HG02870 (cell line): ENCODE results near the gene FAM174B.

ENCODE experiments used
- ATAC-seq: cut with Tn5 transposase; IDR thresholded peaks from one replicate; pipeline ENCODE4 v1.9.1; 2021; ENCODE audit warnings: mild to moderate bottlenecking, moderate library complexity; ENCODE audit not compliant: unreplicated experiment

The FAM174B gene

DNA sequence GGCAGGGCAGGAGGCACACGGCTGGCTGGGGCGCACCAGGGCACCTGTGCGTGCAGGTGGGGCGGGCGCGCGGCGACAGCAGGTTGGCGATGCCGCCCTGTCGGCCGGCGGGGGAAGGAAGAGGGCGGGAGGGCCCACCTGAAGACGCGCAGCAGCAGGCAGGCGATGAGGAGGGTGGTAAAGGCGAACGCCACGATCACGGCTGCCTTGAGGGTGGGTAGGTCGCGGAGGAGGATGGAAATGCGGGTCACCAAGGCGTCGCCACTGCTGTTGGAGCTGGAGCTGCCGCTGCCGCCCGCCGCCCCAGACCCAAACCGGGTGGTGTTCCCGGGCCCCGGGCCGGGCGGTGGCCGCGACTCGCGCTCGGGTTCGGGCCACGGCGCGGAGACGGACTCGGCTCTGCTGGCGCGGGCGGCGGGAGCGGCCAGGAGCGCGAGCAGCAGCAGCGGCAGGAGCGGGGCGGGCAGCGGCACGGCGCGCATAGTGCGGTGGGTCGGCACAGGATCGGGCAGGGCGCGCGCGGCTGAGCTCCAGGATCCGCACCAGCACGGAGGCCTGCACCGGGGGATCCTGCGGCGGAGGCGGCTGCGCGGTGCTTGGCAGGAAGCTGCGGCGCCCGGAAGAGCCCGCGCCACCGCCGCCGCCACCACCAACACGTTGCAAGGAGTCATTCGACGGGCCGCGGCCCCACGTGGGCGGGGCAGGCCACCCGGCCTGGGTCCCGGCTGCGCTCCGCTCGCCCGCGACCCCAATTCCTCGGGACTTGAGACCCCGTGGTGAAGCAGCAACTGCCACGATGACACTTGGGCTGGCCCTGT is at the start of gene FAM174B:
FAM174B (minus strand) TSS at position 598 of the 818 bp plus-strand sequence.
- ATAC-seq: peak; percentile 40

DNA sequence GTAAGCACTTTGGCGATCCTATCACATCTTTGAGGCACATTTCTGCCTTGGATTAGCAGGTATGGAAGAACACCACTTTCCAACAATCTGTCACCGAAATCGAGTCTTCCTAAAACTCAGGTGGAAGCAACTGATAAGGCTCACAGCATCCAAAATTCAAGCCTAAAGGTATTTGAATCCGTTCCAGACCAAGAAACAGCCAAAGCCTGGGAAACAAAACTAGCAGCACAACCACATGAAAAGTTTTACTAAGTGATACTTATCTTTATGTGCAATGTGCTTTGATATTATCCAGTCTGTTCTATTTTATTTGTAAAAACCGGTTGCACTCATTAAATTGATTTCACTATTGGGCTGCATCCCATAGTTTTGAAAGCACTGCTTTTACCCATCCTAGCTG is 40.5 kb upstream of the FAM174B start:
- no peak for ATAC-seq

DNA sequence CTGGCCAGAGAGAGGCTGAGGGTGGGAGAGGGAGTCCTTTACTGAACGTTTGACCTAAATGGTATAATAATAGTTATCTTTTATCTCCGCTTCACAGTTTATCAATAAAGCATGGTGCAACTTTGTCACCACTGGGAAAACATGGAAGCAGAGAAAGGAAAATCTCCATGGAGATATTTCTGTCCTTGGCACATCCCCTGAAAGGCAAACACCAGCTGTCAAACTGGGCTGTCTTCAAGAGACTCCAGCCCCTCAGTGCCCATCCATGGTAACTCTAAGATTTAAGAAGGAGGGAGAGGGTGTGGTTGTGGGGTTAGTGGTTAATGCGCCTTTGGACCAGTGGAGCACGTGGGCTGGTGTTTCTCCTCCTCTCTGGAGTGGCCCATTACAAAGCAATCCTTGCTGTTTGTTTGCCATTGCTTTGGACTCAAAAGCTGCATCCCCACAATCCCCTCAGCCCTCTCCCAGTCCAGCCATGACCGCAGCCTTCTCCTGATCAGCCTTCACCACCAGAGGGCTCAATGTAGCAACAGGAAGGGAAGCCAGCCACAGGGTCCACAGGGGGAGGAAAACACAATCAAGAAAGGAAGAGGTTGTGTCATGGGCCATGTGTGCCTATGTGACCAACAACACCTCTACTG is 38.2 kb upstream of the FAM174B start:
- ATAC-seq: no peak

DNA sequence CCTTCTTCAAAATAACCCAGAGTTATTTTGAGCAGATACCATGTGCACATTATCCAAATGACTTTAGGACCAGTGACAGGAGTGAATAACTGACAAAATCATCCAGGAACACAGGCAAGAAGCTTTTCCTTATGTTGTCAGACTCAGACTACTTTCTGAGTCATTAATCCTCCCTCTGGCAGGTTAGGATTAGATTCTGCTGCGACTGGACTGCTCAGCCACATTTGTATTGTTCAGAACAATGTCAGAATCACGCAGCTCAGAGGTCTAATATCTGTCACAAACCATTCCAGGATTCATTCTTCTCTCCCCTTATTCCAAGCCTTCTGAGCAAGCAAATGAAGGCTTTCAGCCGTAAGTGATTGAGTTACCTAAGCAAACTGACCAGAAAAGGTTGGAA is 34.8 kb upstream of the FAM174B start:
- ATAC-seq: no peak

DNA sequence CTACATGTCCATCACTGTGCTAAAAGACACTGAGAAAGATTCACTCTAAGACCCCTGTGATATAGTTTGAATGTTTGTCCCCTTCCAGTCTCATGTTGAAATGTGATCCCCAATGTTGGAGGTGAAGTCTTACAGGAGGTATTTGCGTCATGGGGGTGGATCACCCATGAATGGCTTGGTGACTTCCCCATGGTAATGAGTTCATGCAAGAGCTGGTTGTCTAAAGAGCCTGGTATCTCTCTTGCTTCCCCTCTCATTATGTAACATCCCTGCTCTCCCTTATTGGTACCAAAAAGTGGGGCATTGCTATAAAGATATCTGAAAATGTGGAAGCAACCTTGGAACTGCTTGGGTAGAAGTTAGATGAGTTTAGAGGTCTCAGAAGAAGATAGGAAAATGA is 32.2 kb upstream of the FAM174B start:
- no peak for ATAC-seq

DNA sequence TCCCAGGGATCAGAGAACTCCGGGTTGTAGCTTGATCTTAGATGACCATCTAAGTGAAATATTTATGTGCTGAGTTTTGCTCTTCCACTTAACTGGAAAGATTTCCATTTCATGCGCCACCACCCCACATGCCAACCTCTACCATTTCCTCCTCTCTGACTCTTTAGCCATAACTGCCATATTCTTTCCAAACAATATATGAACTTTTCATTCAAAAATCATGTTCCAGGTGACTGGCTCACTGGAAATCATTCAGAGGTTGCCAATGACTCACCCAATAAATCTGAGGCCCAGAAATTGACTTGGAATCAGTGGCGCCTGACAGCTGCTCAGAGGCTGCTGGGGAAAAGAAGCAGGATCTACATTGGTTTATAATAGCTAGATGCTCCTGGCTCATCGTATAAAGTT is 31.6 kb upstream of the FAM174B start:
- no peak for ATAC-seq

DNA sequence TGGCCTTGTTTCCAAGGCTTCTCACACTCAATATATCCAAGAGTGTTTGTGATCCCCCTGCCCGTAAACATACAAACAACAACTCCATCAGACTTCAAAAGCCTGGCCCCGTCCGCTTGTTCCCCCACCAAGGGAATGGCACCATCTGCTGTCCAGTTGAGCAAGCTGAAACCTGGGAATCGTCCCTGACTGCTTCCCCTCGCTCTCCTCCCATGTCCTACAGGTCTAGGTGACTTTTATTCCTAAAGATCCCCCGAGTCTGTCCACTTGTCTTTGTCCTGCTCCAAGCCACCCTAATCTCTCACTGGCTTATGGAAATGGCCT is 27.9 kb upstream of the FAM174B start:
- ATAC-seq: no peak

DNA sequence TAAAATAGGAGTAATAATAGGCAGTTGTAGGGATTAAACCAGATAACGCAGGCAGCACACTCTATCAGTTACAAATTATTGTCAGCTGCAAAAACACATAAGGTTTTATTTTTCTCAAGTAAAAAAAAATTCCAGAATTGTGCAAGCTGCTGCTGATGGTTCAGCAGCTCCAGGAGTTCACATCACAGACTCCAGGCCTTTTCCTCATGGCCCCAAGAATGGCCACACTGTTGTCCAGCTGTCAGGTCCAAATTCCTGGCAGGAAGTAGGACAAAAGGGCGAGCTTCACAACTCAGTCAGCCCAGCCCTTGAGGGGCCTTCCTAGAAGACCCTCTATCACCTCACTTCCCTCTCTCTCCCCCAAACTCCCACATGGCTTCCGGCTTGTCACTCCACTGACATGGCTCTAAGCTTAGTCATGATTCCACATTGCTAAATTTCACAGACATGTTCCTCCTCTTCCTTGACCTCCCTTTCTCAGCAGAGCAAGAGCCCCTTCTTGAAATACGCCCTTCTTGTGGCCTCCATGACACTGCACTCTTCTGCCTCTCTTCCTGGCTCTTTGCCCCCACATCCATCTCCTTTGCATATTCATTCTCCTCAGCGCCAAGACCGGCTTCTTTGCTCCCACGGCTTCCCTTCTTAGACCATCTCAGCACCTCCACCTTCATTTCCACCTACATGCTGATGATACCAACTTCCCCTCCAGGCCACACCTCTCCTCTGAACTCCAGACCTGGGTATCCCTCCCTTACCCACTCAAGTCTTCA is 27.4 kb upstream of the FAM174B start:
- no peak for ATAC-seq

DNA sequence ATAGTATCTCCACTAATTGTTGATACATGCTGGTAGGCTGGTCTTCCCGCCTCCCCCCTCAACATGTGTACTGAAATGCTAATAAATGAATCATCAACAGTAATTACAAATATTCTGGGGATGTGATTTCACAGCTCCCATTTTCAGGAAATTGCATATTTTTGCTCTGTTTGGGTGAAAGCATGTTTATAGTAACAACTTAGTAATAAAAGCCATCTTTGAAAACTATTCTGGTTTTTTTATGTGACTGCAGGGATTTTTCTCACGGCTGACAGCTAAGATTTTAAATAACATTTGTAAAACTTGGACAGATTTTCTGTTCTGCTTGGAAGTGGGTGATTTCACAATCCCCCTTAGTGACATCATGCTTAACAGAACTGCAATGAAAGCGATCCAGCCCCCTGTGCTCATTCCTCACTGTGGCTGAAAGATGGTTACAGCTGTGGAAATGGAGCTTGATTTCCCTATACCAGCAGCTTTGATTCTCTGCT is 25.6 kb upstream of the FAM174B start:
- no peak for ATAC-seq

DNA sequence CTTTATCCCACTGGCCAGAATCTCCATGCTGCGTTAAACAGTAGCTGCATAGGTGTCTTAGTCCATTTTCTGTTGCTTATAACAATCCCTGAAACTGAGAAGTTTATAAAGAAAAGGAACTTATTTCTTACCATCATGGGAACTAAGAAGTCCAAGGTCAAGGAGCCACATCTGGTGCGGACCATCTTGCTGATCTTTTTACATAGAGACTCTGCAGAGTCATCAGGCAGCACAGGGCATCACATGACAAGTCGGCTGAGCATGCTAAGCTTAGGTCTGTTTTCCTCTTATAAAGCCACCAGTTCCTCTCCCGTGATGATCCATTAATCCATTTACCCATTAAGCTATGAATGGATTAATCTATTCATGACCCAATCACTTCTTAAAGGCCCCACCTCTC is 22.4 kb upstream of the FAM174B start:
- ATAC-seq: no peak

DNA sequence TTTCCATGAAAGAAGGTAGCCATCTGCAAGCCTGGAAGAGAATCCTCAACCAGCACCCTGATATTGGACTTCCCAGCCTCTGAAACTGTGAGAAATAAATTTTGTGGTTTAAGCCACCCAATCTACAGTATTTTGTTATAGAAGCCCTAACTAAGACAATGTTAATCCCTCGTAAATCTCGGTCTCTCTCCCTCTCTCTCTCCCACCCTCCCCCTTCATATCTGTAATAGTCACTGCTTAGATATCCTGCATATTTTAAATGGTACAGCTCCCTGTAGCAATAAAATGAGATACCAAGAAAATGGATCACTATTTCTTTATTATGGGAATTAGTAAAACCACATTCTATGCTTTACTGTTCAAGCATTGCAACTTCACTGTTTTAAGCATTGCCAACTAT is 21.0 kb upstream of the FAM174B start:
- no peak for ATAC-seq

DNA sequence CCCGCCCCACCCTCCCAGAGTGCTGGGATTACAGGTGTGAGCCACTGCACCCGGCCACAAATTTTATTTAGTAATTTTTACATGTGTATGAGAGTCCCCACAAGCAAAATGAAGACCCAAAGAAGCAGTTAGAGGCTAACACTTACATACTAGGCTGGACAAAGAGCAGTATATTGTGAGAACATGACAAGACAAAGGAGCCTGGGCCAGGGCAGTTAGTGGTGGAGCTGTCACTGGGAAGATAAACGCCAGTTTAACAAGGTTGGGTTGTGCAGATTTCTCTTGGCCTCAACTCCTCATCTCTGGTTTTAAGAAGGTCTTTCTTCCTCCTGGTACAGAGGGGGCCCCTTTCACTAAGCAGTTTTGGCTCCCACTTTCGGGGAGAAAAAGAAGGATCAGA is 19.9 kb upstream of the FAM174B start:
- no peak for ATAC-seq

DNA sequence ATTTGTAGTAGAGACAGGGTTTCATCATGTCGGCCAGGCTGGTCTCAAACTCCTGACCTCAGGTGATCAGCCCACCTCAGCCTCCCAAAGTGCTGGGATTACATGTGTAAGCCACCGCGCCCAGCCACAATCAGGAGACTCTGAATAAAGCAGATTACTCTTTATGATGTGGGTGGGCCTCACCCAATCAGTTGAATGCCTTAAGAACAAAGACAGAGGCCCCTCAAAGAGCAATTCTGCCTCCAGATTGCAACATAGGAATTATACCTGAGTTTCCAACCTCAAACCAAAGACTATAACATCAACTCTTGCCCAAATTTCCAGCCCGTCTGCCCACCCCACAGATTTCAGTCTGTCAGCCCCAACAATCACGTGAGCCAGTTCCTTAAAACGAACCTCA is 18.8 kb upstream of the FAM174B start:
- no peak for ATAC-seq

DNA sequence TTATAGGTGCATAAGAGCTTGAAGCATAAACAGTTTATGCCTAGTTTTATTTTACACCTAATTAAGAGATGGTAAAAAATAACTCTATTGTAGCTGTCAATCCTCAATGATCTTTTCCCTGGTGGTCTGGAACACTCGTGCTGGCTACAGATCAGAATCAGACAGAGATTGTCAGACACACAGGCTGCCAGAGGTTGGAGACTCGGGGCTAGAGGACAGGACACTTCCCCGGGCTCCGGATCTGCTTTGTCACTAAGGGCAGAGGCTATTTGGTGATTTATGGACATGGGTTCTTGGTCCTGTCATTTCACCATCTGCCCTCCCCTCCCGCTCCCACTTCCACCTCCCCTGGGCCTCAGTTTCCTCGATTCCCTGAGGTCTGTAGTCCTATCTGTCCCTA is 16.5 kb upstream of the FAM174B start:
- ATAC-seq: no peak

DNA sequence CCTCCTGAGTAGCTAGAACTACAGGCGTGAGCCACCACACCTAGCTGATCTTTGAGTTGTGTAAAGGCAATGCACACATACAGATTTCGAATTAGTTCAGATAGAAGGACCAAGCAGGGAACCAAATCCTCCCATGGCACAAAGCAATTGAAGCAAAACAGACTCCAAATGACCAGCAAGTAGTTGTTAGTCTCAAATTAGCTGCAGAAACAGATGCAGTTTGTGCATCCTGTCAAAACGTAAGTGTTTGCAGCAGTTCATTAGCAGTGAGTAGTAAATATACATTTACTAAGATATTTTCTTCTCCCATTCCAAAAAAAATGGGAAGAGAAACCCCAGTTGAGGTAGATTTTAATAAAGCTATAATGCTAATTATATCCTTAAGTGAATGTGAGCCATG is 15.8 kb upstream of the FAM174B start:
- no peak for ATAC-seq

DNA sequence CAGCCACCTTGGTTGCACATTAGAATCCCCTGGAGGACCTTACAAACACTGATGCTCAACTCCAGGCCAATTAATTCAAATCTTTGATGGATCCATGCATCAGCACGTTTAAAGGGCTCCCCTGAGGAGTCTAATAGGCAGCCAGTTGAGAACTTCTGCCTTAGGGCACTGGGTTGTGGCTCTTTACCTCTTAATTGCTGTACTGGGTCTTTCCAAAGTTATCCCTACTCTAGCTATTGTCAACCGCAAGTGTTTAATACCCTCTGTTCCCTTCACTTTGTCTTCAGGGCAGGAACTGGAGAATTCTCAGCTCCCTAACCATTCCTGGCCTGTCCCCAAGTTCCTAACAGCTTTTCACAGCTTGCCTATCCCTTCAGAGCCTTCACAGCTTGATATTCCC is 15.0 kb upstream of the FAM174B start:
- no peak for ATAC-seq

DNA sequence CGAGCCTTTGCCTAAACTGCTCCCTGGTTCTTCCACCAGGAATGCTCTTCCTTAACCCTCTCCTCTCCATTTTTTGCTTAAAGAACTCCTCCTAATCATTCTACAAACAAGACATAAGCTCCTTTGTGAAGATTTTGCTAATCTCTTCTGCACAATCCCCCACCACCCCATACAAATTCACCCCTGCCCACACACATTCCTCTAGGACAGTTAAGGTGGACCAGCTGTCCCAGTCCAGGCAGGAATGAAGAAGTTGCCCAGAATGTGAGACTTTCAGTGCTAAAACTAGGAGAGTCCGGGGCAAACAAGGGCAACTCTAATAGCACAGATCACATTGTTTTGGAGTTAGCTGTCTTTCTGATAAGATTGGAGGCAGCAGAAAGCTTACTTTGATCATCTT is 13.9 kb upstream of the FAM174B start:
- ATAC-seq: no peak

DNA sequence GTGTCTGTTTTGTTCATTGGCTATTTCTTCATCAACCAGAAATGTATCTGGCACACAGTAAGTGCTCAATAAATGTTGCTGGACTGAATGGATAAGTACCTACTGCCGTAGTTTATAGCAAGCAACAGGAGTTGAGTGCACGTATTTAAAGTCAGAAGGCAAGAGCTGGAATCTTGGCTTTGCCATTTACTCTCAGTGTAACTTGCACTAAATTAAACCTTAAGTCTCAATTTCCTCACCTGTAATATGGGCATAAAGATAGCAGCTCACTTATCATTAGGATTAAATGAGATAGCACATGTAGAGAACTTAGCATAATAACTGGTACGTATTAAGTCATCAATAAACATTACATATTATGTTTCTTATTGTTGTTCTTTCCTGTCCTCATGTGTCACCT is 13.0 kb upstream of the FAM174B start:
- no peak for ATAC-seq

DNA sequence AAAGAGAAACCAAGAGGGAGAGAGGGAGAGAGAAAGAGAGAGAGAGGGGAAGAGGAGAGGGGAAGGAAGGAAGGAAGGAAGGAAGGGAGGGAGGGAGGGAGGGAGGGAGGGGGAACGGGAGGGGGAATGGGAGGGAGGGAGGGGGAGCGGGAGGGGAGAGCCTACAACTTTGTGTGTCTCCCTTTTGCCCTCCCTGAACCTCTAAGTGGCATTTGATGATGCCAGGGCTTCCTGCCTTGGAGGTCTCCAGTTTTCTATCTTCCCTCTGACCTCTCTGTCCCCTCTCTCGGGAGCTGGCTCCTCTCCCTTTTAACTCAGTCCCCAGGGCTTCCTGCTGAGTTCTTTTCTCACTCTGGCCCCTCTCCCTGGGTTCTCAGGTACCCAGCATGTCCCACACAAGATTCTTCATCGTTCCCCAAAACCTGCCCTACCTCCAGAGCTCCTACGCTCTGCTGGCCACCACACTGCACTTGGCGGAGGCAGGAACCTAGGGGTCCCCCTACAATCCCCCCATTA is 12.5 kb upstream of the FAM174B start:
- no peak for ATAC-seq

DNA sequence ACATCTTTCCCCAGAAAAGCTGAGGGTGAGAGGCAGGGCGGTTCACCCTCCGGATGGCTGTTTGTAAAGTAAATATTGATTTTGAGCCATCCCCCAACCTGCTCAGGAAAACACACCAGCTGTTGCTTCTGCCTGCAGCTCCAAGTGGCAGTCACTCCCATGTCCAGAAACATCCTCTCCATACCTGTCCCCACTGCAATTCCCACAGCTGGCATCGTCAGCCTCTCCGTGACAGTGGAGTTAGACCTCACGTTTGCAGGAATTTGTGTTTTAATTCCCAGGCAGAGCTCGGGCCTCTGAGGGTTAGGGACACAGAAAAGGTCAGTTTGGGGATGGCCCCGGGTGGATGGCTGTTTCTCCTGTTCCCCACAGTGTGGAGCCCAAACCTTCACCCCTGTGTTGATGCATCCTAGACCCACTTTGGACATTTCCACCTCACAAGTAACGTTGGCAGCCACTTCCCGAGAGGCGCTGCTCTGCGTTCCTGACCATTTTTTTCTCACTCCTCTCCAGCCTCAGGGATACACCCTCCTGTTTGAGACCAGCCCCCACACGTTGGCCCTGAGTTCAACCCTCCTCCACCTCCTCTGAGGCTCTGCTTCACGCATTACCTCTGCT is 11.8 kb upstream of the FAM174B start:
- ATAC-seq: no peak

DNA sequence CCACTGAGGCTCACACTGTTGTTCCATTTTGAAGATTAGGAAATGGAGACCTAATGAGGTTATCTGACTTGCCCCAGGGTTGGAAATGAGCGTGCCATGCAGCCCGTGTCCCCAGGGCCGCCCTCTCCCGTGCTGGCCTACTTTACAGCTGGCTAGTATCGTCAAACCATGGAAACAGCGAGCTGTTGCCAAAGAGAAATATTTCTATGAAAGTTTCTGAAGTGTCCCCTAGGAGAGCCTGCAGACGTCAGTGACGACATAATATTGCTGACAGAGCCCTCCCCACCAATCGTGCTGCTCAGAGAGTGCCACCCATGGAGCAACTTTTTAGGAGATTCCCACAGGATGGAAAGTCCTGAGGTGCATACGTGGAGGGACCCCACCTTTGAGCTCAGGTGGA is 11.2 kb upstream of the FAM174B start:
- ATAC-seq: no peak
